Vagina (tissue), 2 donors: ENCODE measurements around the gene GPR158.

Source experiments
- POLR2A ChIP-seq, 2 donors: fragments of 450-650 bp; IDR thresholded peaks; one replicate each; pipeline ENCODE4 v1.6.1; 2017; ENCODE audit warnings: antibody characterized with exemption in 2 of 2, mild to moderate bottlenecking in 2 of 2, moderate library complexity in 2 of 2
- POLR2AphosphoS5 ChIP-seq, 2 donors: sonication (generic); formaldehyde crosslinking; IDR thresholded peaks; one replicate each; pipeline ENCODE4 v1.9.0; 2017; ENCODE audit warnings: antibody characterized with exemption in 2 of 2, mild to moderate bottlenecking in 2 of 2, low read depth in 1 of 2; ENCODE audit not compliant: insufficient read depth in 1 of 2
- TF ChIP-seq, protein P1 (sequence below), 3 experiments: fragments of 450-650 bp in 2 of 3; fragments of 200-600 bp in 1 of 3; sonication (generic) in 1 of 3; IDR thresholded peaks; one replicate each; pipeline ENCODE4 v1.5.1; 2017 to 2019; ENCODE audit warnings: antibody characterized with exemption in 3 of 3, mild to moderate bottlenecking in 2 of 3, moderate library complexity in 2 of 3

DNA sequence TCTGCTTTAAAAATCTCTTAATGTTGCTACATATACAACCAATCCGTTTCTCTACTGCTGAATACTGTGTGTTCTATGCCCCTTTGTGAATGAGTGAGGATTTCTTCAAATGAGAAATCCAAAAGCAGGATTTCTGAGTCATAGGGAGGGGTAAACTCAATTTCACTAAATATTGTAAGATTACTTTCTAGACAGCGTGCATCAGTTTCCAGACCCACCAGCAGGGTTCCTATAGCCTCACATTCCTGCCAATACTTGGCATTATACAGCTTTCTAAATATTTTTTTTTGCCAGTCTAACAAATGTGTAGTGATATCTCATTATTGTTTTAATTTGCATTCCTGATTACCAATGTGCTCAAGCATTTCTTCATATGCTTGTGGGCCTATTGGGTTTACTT is 35.5 kb downstream of the GPR158 start:
- TF ChIP-seq POLR2AphosphoS5 (IDR thresholded peaks at IDR 0.05; ENCODE audit: insufficient read depth in 1 of 2, low read depth in 1 of 2), result no peak
- TF ChIP-seq, protein P1, sequence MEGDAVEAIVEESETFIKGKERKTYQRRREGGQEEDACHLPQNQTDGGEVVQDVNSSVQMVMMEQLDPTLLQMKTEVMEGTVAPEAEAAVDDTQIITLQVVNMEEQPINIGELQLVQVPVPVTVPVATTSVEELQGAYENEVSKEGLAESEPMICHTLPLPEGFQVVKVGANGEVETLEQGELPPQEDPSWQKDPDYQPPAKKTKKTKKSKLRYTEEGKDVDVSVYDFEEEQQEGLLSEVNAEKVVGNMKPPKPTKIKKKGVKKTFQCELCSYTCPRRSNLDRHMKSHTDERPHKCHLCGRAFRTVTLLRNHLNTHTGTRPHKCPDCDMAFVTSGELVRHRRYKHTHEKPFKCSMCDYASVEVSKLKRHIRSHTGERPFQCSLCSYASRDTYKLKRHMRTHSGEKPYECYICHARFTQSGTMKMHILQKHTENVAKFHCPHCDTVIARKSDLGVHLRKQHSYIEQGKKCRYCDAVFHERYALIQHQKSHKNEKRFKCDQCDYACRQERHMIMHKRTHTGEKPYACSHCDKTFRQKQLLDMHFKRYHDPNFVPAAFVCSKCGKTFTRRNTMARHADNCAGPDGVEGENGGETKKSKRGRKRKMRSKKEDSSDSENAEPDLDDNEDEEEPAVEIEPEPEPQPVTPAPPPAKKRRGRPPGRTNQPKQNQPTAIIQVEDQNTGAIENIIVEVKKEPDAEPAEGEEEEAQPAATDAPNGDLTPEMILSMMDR (IDR thresholded peaks at IDR 0.05), result no peak
- no peak for TF ChIP-seq POLR2A (IDR thresholded peaks at IDR 0.05)
